NB4 (cell line): ENCODE results near the gene MPHOSPH9.

Source experiments
- CTCF ChIP-seq: IDR thresholded peaks from one replicate; pipeline ENCODE4 v1.5.1; 2012; ENCODE audit warnings: low read depth, low read length
- MAX ChIP-seq: IDR thresholded peaks from 2 replicates; pipeline ENCODE4 v1.6.1; 2011; ENCODE audit warnings: low read depth, low read length
- MYC ChIP-seq: IDR thresholded peaks from 2 replicates; pipeline ENCODE4 v1.6.1; 2011; ENCODE audit warnings: low read depth, low read length
- POLR2A ChIP-seq: IDR thresholded peaks from 2 replicates; pipeline ENCODE4 v1.6.1; 2011; ENCODE audit warnings: mild to moderate bottlenecking; ENCODE audit not compliant: insufficient read length; ENCODE audit errors: extremely low read depth

- TF ChIP-seq CTCF: no peak
- TF ChIP-seq POLR2A: no peak
- TF ChIP-seq MAX: no peak
- no peak for TF ChIP-seq MYC
Observed at GRCh38 chr12:123126294-123127181, 106.4 kb downstream of the MPHOSPH9 start.
